Mesothelial cell of epicardium (in vitro differentiated cells): ENCODE measurements around the gene HPCAL1. TPM values are rescaled to one million over a fixed set of nuclear protein-coding genes. Genes with fewer than 3 reads are reported as not detected.

ENCODE experiments used
- DNase-seq, 2 experiments: peaks; one replicate each; pipeline ENCODE4 v3.0.0; 2021; ENCODE audit warnings: low spot score in 2 of 2; ENCODE audit not compliant: unreplicated experiment in 2 of 2
- H3K27ac Mint-ChIP-seq: 2 replicates; pipeline ENCODE4 v1.8.0; 2021; ENCODE audit warnings: mixed read lengths
- H3K27me3 Mint-ChIP-seq: 2 replicates; pipeline ENCODE4 v1.8.0; 2021; ENCODE audit warnings: low read depth, mixed read lengths
- H3K36me3 Mint-ChIP-seq: 2 replicates; pipeline ENCODE4 v1.8.0; 2021; ENCODE audit warnings: mixed read lengths
- H3K4me1 Mint-ChIP-seq: 2 replicates; pipeline ENCODE4 v1.8.0; 2021; ENCODE audit warnings: mixed read lengths
- H3K4me3 Mint-ChIP-seq: 2 replicates; pipeline ENCODE4 v1.8.0; 2021; ENCODE audit warnings: mild to moderate bottlenecking, moderate library complexity, mixed read lengths
- H3K9me3 Mint-ChIP-seq: 2 replicates; pipeline ENCODE4 v1.8.0; 2021; ENCODE audit warnings: mixed read lengths
- total RNA-seq: library from RNA; stranded (reverse); gene quantifications from 3 replicates; pipeline ENCODE4 v1.2.1, GENCODE V29; 2021
- TF ChIP-seq, protein P1 (sequence below): fragments of 200-600 bp; sonication (generic); IDR thresholded peaks from one replicate; pipeline ENCODE4 v1.5.0; 2021; ENCODE audit warnings: antibody characterized with exemption; ENCODE audit not compliant: unreplicated experiment

HPCAL1 gene
- total RNA-seq, 1 donor from 2014 or later = 17.5 TPM

DNA sequence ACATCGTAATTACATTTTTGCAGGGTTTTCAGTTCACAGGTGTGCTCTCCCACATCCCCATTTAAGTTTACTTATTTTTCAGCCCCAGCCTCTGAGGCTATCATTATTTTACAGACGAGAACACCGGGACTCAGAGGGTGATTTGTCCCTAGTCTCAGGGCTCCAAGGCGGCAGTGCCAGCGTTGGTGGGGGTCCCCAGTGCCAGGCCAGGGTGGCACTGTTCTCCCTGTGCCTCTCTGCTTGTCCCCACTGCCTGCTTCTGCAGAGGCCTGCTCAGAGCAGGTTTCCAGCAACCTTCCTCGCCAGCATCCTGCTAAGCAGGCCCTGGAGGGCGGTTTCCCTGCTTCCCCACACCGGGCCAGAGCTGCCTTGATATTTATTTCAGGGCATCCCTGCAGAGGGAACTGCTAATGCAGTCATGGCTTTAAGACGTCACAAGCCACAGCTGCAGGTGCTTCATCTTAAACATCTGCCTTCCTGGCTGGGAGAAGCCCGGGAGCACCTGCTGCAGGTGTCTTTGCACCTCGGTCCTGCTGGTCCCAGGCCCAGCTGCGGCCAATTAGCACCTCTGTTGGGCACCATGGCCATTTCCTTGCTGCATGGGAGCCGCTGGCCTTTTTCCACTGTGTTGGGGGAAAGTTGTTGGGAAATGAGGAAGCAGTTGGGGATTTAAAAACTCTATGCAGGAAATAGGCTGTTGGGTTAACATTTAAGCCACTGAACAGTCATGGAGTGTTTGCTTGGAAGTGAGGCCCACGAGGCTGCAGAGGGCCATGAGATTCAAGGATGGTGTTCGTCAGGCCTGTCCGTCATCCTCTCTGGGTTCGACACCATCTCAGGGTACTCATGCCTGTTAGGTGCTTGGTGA, 22.8 kb downstream of the HPCAL1 start:
- Mint-ChIP-seq H3K27me3 (no peaks in the 10 kb centered on the region), H3K4me3 (no peak overlapping the region), H3K27ac (no peak overlapping the region), H3K36me3 (peaks cover 6% of the 10 kb centered on the region), H3K4me1 (peaks cover 10% of the 10 kb centered on the region), H3K9me3 (no peaks in the 10 kb centered on the region)
- TF ChIP-seq, protein P1, sequence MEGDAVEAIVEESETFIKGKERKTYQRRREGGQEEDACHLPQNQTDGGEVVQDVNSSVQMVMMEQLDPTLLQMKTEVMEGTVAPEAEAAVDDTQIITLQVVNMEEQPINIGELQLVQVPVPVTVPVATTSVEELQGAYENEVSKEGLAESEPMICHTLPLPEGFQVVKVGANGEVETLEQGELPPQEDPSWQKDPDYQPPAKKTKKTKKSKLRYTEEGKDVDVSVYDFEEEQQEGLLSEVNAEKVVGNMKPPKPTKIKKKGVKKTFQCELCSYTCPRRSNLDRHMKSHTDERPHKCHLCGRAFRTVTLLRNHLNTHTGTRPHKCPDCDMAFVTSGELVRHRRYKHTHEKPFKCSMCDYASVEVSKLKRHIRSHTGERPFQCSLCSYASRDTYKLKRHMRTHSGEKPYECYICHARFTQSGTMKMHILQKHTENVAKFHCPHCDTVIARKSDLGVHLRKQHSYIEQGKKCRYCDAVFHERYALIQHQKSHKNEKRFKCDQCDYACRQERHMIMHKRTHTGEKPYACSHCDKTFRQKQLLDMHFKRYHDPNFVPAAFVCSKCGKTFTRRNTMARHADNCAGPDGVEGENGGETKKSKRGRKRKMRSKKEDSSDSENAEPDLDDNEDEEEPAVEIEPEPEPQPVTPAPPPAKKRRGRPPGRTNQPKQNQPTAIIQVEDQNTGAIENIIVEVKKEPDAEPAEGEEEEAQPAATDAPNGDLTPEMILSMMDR = no peak
- no peak for DNase-seq

DNA sequence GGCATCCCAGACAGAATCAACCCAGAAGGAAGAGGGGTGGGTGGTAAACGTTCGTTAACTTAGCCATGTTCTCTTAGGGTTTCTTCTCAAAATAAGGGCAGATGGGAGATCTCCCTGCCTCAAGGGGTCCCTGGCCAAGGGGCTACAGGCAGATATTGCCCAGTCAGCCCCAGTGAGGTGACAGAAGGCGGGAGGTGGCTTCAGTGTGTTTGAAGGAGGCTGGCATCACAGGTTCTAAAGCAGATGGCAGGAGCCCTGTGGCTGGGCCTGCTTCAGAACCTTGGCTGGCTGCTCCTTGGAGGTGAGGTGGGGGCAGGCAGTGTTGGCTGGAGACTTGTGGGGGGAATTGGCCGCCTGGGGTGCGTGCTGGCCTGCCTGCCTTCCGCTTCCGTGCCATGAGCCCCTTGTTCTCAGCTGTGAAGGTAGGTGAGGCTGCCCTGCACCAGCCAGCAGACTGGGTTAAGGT, 23.5 kb downstream of the HPCAL1 start:
- Mint-ChIP-seq H3K4me1 (peaks cover 14% of the 10 kb centered on the region), H3K27ac (no peak overlapping the region)
- no peak for DNase-seq

DNA sequence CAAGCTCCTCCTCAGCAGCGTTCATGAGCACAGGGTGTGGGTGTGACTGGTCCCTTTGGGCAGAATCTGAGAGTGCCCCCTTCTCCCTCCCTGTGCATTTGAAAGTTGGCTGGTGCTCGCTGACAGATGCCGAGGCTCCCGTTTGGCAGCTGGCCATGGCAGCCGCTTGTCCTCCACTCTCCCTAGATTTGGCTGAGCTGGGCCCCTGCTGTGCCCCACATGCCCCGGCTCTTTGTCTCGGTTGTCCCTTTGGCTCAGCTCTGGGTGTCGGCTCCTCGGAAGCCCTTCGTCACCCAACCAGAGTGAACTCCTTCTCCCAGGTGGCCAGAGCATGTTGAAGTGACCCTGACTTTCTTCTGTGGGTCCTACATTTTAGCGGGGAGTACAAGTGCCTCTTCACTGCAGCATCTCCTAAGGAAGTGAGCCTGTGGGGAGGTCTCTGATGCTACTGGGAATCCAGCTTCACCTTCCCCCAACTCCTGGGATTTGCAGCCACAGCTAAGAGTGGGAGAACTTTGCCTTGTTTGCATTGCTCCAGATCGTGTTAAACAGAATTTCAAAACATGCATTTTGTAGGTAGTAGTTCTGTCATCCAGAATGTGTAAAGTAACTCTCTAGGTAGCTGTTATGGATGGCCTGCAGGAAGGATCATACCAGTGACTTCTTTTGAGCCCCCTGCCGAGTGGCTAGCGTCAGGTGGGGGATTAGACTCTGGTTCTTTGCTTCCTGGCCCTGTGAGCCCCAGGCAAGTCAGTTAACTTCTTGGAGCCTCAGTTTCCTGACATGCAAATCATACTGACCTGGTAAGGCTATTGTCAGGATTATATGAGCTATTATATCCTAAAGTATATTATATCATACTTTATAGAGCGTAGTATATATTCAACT, 24.2 kb downstream of the HPCAL1 start:
- Mint-ChIP-seq H3K4me1 (peaks cover 16% of the 10 kb centered on the region), H3K9me3 (no peaks in the 10 kb centered on the region), H3K4me3 (no peak overlapping the region), H3K36me3 (peaks cover 2% of the 10 kb centered on the region), H3K27me3 (no peaks in the 10 kb centered on the region), H3K27ac (no peak overlapping the region)
- TF ChIP-seq, protein P1 = no peak
- no peak for DNase-seq

More for the DNA sequence above, 23.5 kb downstream of the HPCAL1 start:
- Mint-ChIP-seq H3K4me3 (no peak overlapping the region), H3K9me3 (no peaks in the 10 kb centered on the region), H3K36me3 (peaks cover 6% of the 10 kb centered on the region), H3K27me3 (no peaks in the 10 kb centered on the region)
- TF ChIP-seq, protein P1 = no peak

DNA sequence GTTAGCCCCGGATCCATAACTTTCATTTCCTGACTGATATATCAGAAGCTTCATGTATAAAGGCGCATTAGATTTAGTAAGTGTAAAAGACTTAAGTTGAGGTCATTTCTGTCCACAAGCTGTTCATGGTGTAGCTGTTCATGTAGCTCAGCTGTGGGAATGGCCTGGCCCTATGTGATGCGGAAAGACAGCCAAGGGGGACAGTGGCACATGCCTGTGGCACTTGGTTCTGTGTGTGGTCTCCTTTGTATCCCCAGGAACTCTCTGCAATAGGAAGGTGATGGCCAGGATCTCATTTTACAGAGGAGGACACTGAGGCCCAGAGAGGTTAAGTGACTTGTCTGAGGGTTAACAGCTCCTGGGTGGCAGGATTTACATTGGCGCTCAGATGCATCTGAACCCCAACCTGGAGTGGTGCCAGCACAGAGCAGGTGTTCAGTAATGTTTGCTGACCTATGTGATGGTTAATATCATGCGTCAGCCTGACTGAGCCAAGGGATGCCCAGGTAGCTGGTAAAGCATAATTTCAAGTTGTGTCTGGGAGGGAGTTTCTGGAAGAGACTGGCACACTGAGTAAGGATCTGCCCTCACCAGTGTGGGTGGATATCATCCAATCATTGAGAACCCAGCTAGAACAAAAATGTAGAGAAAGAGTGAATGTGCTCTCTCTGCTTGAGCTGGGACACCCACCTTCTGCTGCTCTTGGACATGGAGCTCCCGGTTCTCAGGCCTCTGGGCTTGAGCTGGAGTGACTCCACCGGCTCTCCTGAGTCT, 25.4 kb downstream of the HPCAL1 start:
- Mint-ChIP-seq H3K36me3 (peaks cover 1% of the 10 kb centered on the region), H3K4me3 (no peak overlapping the region), H3K27ac (no peak overlapping the region), H3K4me1 (peaks cover 27% of the 10 kb centered on the region), H3K9me3 (no peaks in the 10 kb centered on the region), H3K27me3 (no peaks in the 10 kb centered on the region)
- DNase-seq = no peak
- TF ChIP-seq, protein P1 = no peak
